NCI-H1417 treated with DMSO at 0.1 percent for 48 hours (cell line): ENCODE measurements around the gene POFUT1.
"Not testable (repeated sequence)": the region's sequence is repeated elsewhere in the genome, so short reads cannot be mapped to it uniquely, and the experiment has no call there.

Experiments used
- DNase-seq: peaks from one replicate; lab custom pipeline; 2025; lab: John Stamatoyannopoulos, UW

POFUT1 gene

GRCh38 chr20:32236048-32236533 is 28.4 kb downstream of the POFUT1 start:
- DNase-seq, result no peak

GRCh38 chr20:32236819-32237218 is 29.1 kb downstream of the POFUT1 start:
- no peak for DNase-seq

- no peak for DNase-seq
Observed at GRCh38 chr20:32237419-32237818, 29.7 kb downstream of the POFUT1 start.

GRCh38 chr20:32238483-32239425 is 31.1 kb downstream of the POFUT1 start:
- no peak for DNase-seq

- DNase-seq, result no peak
Observed at GRCh38 chr20:32240205-32240604, 32.5 kb downstream of the POFUT1 start.

- DNase-seq, result no peak
Observed at GRCh38 chr20:32241807-32242206, 34.1 kb downstream of the POFUT1 start.

GRCh38 chr20:32244150-32244823 is 36.6 kb downstream of the POFUT1 start:
- no peak for DNase-seq

GRCh38 chr20:32244959-32245358 is 37.3 kb downstream of the POFUT1 start:
- no peak for DNase-seq

- not testable (repeated sequence) for DNase-seq
Observed at GRCh38 chr20:32246208-32246607, 38.5 kb downstream of the POFUT1 start.

- DNase-seq, result no peak
Observed at GRCh38 chr20:32248043-32248442, 40.4 kb downstream of the POFUT1 start.

- no peak for DNase-seq
Observed at GRCh38 chr20:32249030-32249738, 41.5 kb downstream of the POFUT1 start.

GRCh38 chr20:32251470-32251869 is 43.8 kb downstream of the POFUT1 start:
- no peak for DNase-seq

- no peak for DNase-seq
Observed at GRCh38 chr20:32252189-32252588, 44.5 kb downstream of the POFUT1 start.

GRCh38 chr20:32260973-32261372 is 53.3 kb downstream of the POFUT1 start:
- DNase-seq, result not testable (repeated sequence)

GRCh38 chr20:32261644-32262043 is 54.0 kb downstream of the POFUT1 start:
- no peak for DNase-seq

- no peak for DNase-seq
Observed at GRCh38 chr20:32263398-32263954, 55.8 kb downstream of the POFUT1 start.

GRCh38 chr20:32271620-32272019 is 63.9 kb downstream of the POFUT1 start:
- DNase-seq, result no peak

GRCh38 chr20:32274359-32274758 is 66.7 kb downstream of the POFUT1 start:
- DNase-seq, result no peak

GRCh38 chr20:32275163-32275562 is 67.5 kb downstream of the POFUT1 start:
- DNase-seq, result not testable (repeated sequence)

- DNase-seq, result peak; percentile 78
Observed at GRCh38 chr20:32277361-32278198, 69.9 kb downstream of the POFUT1 start, which contains the start of gene KIF3B. Gene KIF3B (plus strand): TSS chr20:32277651. CDS start chr20:32309778, 32,127 bp downstream.

GRCh38 chr20:32278199-32278643 is 70.5 kb downstream of the POFUT1 start:
- no peak for DNase-seq
